Activated T-helper 2 cell treated with anti-CD3 and anti-CD28 coated beads, Interferon-gamma antibody, Interleukin-2, Interleukin-4, amounts not matched to agents 10 μg/mL and 5 μg/mL and 100 μg/mL, durations not matched to agents 14 hours and 24 hours and 36 hours (primary cell): ENCODE results near the gene ATG2B. TPM values are rescaled to one million over a fixed set of nuclear protein-coding genes. Genes with fewer than 3 reads are reported as not detected.
A peak's percentile ranks its signal among the peaks of the same experiment; 100 is the strongest.
"Not testable (repeated sequence)": the region's sequence is repeated elsewhere in the genome, so short reads cannot be mapped to it uniquely, and the experiment has no call there.

Experiments
- DNase-seq: peaks from one replicate; pipeline ENCODE4 v3.0.0; 2021; ENCODE audit warnings: low spot score
- H3K27ac Mint-ChIP-seq: one replicate; pipeline ENCODE4 v1.8.0; 2021; ENCODE audit warnings: mixed read lengths
- H3K27me3 Mint-ChIP-seq: one replicate; pipeline ENCODE4 v1.8.0; 2021; ENCODE audit warnings: low read depth, mixed read lengths
- H3K36me3 Mint-ChIP-seq: one replicate; pipeline ENCODE4 v1.8.0; 2021; ENCODE audit warnings: low read depth, mixed read lengths
- H3K4me1 Mint-ChIP-seq: one replicate; pipeline ENCODE4 v1.8.0; 2021; ENCODE audit warnings: low read depth, mixed read lengths
- H3K4me3 Mint-ChIP-seq: one replicate; pipeline ENCODE4 v1.8.0; 2021; ENCODE audit warnings: low read depth, mild to moderate bottlenecking, moderate library complexity, mixed read lengths
- H3K9me3 Mint-ChIP-seq: one replicate; pipeline ENCODE4 v1.8.0; 2021; ENCODE audit warnings: mixed read lengths
- intact Hi-C: fragments of 100-400 bp; cut with micrococcal nuclease; formaldehyde crosslinking; loops from one replicate; pipeline ENCODE4 v1.15.1; 2023
- total RNA-seq: library from RNA; stranded (reverse); gene quantifications from 2 replicates; pipeline ENCODE4 v1.2.3, GENCODE V29; 2022

ATG2B gene
- total RNA-seq, 1 donor from 2014 or later: 18.3 TPM

DNA sequence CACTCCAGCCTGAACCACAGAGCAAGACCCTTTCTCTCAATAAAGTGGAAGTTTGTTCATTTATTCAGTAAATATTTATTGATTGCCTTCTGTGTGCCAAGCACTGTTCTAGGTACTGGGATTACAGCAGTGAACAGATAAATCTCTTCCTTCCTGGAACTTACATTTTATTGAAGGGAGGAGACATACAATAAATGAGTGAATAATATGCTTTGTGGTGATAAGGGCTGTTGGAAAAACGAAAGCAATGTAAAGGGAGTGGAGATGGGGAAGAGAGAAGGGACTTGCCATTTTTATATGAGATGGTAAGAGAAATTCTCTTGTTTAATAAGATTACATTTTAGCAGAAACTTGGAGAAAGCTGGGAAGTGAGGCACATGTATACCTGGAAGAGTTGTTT is 1.8 kb upstream of the ATG2B start:
- intact Hi-C loops: loop anchor here (5.0 kb wide), 1 partner anchor 43 kb away; no protein-coding TSS in a partner anchor
- Mint-ChIP-seq H3K4me1 (peaks cover 36% of the 10 kb centered on the region), H3K27me3 (no peaks in the 10 kb centered on the region), H3K4me3 (peak overlapping the region; percentile 85), H3K9me3 (no peaks in the 10 kb centered on the region), H3K36me3 (peaks cover 11% of the 10 kb centered on the region), H3K27ac (no peak overlapping the region)
- no peak for DNase-seq

DNA sequence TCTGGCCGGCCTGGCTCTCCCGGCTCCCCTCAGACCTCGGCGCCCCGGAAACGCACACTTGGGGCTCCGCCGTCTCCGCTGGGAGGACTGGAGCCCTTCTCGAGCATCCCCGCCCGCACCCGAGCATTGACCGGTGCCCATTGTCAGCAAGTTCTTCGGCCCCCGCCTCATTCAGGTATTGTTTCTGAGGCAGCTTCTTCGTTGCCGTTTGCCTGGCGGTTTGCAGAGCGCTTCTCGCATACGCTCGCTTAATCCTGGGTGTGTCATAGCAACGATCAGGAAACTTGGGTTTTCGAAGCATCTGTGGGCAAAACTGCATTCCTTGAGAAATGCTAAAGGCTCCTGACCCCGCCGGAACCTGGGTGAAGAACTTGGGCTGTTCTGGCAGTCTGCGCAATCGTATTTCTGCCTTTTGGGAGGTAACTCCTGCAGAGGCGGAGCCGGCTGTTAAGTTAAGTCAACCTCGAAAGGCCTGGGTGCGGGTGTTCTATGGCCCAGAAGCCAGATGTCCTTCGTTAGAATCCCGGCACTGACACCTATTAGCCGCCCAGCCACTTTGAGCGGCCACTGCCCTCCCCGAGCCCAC is 703 bp upstream of the ATG2B start:
- H3K36me3 Mint-ChIP-seq: peaks cover 8% of the 10 kb centered on the region
- H3K4me1 Mint-ChIP-seq: peaks cover 41% of the 10 kb centered on the region
- H3K27ac Mint-ChIP-seq: peak overlapping the region; percentile 65
- H3K27me3 Mint-ChIP-seq: no peaks in the 10 kb centered on the region
- H3K4me3 Mint-ChIP-seq: peak overlapping the region; percentile 85
- no peaks in the 10 kb centered on the region for H3K9me3 Mint-ChIP-seq
- intact Hi-C loops: loop anchor here (1.0 to 5.0 kb wide), 3 partner anchors 27 to 138 kb away; partner anchors contain the start of gene PAPOLA
- no peak for DNase-seq

DNA sequence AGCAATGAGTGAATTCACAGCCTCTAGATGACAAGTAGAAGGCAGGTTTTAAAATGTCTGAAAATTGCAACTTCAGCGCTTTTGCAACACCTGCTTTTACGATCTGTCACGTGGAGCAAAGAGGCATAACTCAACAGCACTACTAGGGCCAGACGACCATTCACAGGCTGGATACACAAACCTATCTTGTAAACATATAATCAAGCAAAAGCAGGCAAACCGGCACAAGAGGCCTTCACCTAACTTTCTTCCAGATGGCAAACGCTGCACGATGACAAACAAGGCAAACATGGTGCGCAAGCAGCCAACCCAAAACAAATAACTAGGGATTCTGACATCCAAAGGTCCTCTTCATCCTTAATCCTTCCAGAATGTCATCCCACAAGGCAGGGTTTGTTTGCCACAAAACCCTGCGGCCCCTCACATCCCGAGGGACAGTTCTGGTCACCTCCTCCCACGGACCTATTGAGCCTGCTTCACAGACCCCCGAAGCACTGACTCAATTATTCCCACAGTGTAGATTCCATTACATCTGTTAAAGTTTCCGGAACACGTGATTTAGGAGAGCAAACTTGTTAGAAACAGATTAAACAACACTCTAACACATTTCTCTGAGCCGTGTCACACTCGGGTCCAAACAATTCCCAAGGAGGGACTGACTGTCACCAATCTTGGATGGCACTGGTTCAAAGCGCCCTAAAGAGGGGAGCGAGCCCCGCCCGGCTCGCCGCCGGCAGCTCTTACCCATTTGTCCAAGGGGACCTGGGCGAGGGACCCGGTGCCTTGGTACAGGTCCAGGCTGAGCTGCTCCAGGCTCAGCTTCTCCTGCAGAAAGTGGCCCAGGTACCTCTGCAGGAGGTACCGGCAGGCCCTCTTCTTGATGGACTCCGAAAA is 823 bp downstream of the ATG2B start:
- Mint-ChIP-seq H3K27ac (peak overlapping the region; percentile 92), H3K27me3 (no peaks in the 10 kb centered on the region), H3K9me3 (no peaks in the 10 kb centered on the region), H3K4me1 (peaks cover 39% of the 10 kb centered on the region), H3K36me3 (peaks cover 11% of the 10 kb centered on the region), H3K4me3 (peak overlapping the region; percentile 95)
- DNase-seq: peak; percentile 43
- intact Hi-C loops: loop anchor here (5.0 kb wide), 1 partner anchor 40 kb away; no protein-coding TSS in a partner anchor

DNA sequence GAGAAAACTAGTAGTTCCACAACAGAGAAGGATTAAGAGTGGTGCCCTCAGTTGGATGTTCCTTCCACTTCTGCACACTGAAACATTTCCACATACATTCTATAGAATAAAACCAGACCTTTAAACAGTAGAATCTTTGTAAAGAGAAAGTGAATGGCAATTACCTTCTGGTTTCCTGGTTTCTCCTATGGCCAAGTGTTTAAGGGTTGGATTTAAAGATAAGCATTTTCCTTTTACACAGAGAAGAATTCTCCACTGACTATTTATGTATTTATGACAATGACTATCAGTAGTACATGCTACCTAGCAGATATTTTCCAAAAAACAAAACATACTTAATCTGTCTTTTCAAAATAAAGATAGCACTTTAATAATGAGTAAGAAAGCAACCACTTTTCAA is 3.2 kb downstream of the ATG2B start:
- H3K4me1 Mint-ChIP-seq: peaks cover 43% of the 10 kb centered on the region
- H3K36me3 Mint-ChIP-seq: peaks cover 11% of the 10 kb centered on the region
- no peaks in the 10 kb centered on the region for H3K27me3 Mint-ChIP-seq
- no peak for DNase-seq
- H3K9me3 Mint-ChIP-seq: no peaks in the 10 kb centered on the region
- intact Hi-C loops: loop anchor here (5.0 kb wide), 1 partner anchor 38 kb away; no protein-coding TSS in a partner anchor
- H3K27ac Mint-ChIP-seq: no peak overlapping the region
- no peak overlapping the region for H3K4me3 Mint-ChIP-seq

DNA sequence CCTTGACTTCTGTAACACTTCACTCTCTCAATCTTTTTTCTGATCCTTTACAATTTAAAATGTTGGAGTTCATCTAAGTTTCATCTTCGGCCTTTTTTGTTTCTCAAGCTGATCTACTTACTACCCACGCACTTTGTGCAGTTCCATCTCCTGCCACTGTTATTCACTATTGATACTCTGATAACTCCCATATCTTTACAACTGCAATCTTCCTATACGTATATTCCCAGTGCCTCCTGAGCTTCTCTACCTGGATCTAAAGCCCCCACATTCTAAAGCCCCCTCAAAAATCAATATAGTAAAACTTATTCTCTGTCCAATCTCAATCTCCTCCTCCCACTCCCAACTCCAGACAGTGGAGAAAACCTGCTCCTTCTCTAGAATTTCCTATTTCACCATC is 5.9 kb downstream of the ATG2B start:
- Mint-ChIP-seq H3K4me3 (no peak overlapping the region), H3K27me3 (no peaks in the 10 kb centered on the region), H3K4me1 (peaks cover 31% of the 10 kb centered on the region), H3K9me3 (no peaks in the 10 kb centered on the region), H3K27ac (peak overlapping the region; percentile 40), H3K36me3 (peaks cover 19% of the 10 kb centered on the region)
- no peak for DNase-seq
- intact Hi-C loops: no loop called here

DNA sequence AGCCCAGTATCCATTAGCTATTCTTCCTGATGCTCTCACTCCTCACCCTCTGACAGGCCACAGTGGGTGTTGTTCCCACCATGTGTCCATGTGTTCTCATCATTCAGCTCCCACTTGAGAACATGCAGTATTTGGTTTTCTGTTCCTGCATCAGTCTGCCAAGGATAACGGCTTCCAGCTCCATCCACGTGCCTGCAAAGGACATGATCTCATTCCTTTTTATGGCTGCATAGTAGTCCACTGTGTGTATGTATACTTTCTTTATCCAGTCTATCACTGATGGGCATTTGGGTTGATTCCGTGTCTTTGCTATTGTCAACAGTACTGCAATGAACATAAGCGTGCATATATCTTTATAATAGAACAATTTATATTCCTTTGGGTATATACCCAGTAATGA is 8.9 kb downstream of the ATG2B start:
- Mint-ChIP-seq H3K9me3 (no peaks in the 10 kb centered on the region), H3K27me3 (no peaks in the 10 kb centered on the region), H3K4me1 (peaks cover 14% of the 10 kb centered on the region), H3K27ac (no peak overlapping the region), H3K4me3 (no peak overlapping the region), H3K36me3 (peaks cover 19% of the 10 kb centered on the region)
- DNase-seq: no peak
- intact Hi-C loops: no loop called here

DNA sequence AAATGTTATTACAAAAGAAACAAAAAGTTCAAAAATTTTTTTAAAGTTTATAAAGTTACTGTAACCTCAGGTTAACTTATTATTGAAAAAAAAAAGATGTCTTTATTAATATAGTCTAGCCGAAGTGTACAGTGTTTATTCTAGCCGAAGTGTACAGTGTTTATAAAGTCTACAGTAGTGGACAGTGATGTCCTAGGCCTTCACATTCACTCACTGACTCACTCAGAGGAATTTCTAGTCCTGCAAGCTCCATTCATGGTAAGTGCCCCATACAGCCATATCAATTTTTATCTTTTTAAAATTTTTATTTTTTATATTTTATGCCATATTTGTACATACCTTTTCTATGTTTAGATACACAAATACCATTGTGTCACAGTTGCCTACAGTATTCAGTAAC is 10.4 kb downstream of the ATG2B start:
- H3K9me3 Mint-ChIP-seq: no peaks in the 10 kb centered on the region
- no peak for DNase-seq
- intact Hi-C loops: no loop called here
- no peaks in the 10 kb centered on the region for H3K27me3 Mint-ChIP-seq
- H3K4me3 Mint-ChIP-seq: no peak overlapping the region
- H3K4me1 Mint-ChIP-seq: peaks cover 15% of the 10 kb centered on the region
- no peak overlapping the region for H3K27ac Mint-ChIP-seq
- peaks cover 13% of the 10 kb centered on the region for H3K36me3 Mint-ChIP-seq

DNA sequence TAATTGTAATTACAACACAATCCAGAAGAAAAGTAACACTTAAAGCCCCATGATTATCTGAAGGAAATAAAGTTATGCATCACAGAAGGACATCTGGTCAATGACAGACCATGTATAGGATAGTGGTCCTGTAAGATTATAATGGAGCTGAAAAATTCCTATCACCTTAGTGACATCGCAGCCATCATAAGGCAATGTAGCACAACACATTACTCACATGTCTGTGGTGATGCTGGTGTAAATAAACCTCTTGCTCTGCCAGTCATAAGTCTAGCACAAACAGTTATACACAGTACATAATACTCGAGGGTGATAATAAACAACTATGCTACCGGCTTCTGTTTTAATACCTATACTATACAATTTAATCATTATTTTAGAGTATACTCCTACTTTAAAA is 11.2 kb downstream of the ATG2B start:
- H3K9me3 Mint-ChIP-seq: no peaks in the 10 kb centered on the region
- no peak overlapping the region for H3K27ac Mint-ChIP-seq
- intact Hi-C loops: no loop called here
- H3K4me1 Mint-ChIP-seq: peaks cover 9% of the 10 kb centered on the region
- no peak for DNase-seq
- no peaks in the 10 kb centered on the region for H3K27me3 Mint-ChIP-seq
- no peak overlapping the region for H3K4me3 Mint-ChIP-seq
- peaks cover 7% of the 10 kb centered on the region for H3K36me3 Mint-ChIP-seq

DNA sequence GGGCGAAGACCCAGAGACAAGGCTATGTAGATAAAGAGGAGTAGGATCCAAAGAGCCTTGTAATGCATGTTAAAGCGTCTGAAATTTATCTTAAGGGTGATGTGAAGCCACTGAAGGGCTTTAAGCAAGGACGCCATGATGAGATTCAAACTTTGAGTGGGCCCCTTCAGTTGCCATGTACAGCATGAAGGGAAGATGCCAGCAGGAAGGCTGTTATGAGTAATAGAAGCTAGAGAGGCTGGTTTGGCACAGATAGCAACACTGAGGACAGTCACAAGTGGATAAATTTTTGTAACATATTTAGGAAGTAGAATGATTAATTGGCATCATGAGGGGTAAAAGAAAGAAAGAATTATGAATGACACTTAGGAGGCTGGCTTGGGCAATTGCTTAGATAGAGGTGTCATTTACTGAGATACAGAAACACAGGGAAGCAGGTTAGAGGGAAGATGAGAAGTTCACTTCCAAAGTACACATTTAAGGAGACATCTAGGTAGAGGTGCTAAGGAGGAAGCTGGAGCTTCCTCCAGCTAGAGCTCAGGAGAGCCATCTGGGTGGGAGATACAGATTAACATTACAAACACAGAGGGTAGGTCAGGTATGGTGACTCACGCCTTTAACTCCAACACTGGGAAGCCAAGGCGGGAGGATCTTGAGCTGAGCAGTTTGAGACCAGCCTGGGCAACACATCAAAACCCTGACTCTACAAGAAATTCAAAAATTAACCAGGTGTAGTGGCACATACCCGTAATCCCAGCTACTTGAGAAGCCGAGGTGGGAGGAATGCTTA is 13.7 kb downstream of the ATG2B start:
- DNase-seq: no peak
- peaks cover 6% of the 10 kb centered on the region for H3K4me1 Mint-ChIP-seq

DNA sequence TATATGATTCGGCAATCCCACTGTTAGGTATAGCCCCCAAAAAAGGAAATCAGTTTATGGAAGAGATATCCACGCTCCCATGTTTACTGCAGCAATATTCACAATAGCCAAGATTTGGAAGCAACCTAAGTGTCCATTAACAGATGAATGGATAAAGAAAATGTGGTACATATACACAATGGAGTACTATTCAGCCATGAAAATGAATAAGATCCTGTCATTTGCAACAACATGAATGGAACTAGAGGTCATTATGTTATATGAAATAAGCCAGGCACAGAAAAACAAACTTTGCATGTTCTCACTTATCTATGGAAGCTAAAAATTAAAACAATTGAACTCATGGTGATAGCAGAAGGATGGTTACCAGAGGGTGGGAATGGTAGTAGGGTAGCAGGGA is 15.2 kb downstream of the ATG2B start:
- H3K27me3 Mint-ChIP-seq, intact Hi-C loops, DNase-seq, H3K27ac Mint-ChIP-seq, H3K36me3 Mint-ChIP-seq, H3K4me3 Mint-ChIP-seq, H3K9me3 Mint-ChIP-seq, H3K4me1 Mint-ChIP-seq: not testable (repeated sequence)

More for the DNA sequence above, 13.7 kb downstream of the ATG2B start:
- intact Hi-C loops: no loop called here
- Mint-ChIP-seq H3K27ac (no peak overlapping the region), H3K27me3 (no peaks in the 10 kb centered on the region), H3K4me3 (no peak overlapping the region), H3K36me3 (peaks cover 4% of the 10 kb centered on the region), H3K9me3 (no peaks in the 10 kb centered on the region)

DNA sequence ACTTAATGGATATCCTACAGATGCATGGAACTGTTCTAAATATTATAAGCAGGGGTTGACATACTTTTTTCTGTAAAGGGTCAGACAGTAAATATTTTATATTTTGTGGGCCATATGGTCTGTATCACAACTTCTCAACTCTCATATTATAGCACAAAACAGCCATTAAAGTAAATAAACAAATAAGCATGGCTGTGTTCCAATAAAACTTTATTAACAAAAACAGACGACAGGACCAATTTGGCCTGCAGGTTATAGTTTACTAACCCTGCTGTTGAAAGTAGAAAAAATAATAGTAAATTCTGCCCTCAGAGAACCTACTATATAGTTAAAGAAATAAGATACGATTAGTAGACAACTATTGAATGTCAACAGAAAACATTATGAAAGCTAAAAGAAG is 17.5 kb downstream of the ATG2B start:
- H3K4me1 Mint-ChIP-seq: peaks cover 7% of the 10 kb centered on the region
- H3K27ac Mint-ChIP-seq: no peak overlapping the region
- H3K4me3 Mint-ChIP-seq: no peak overlapping the region
- peaks cover 2% of the 10 kb centered on the region for H3K36me3 Mint-ChIP-seq
- intact Hi-C loops: no loop called here
- DNase-seq: no peak
- no peaks in the 10 kb centered on the region for H3K27me3 Mint-ChIP-seq
- no peaks in the 10 kb centered on the region for H3K9me3 Mint-ChIP-seq

DNA sequence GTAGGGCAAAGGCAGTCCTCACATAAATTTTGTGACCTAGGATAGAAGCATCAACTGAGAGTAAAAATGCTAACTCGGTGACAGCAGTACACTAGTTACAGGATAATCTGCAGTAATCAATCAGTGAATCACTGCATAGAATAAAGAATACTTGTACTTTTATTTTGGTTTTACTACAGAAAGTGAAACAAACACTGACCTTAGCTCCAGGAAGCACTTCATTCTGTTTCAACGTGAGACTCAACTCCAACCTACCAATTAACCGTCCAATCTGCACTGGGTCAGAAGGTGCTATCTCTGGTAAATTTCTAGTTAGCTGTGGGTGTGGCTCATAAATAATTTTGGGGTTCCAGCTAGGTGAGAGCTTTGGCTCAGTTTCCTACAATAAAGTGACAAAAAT is 21.8 kb downstream of the ATG2B start:
- peaks cover 23% of the 10 kb centered on the region for H3K36me3 Mint-ChIP-seq
- H3K4me1 Mint-ChIP-seq: peaks cover 1% of the 10 kb centered on the region
- H3K27ac Mint-ChIP-seq: no peak overlapping the region
- no peaks in the 10 kb centered on the region for H3K9me3 Mint-ChIP-seq
- intact Hi-C loops: no loop called here
- H3K4me3 Mint-ChIP-seq: no peak overlapping the region
- no peaks in the 10 kb centered on the region for H3K27me3 Mint-ChIP-seq
- DNase-seq: no peak
